GM12878 (cell line): ENCODE measurements around the gene PTPN18. TPM values are rescaled to one million over a fixed set of nuclear protein-coding genes. Genes with fewer than 3 reads are reported as not detected.

Experiments
- ATAC-seq: fragments of 200-7000 bp; cut with Tn5 transposase; 3 replicates; pipeline ENCODE4 v1.9.1; 2020; ENCODE audit warnings: mild to moderate bottlenecking, moderate library complexity
- BruUV-seq: library from RNA; stranded (reverse); fragments of 400-500 nt; replicated peaks from 2 replicates; lab custom pipeline; 2021; lab: Mats Ljungman, UMichigan
- CTCF ChIA-PET: fragments of 300-600 bp; sonication (Branson Sonifier 250); formaldehyde crosslinking; extraction: SDS; loops from one replicate; lab custom pipeline; 2021; ENCODE audit warnings: inconsistent platforms; lab: Yijun Ruan, JAX
- POLR2A ChIA-PET: fragments of 350-600 bp; formaldehyde crosslinking; extraction: SDS; loops from one replicate; lab custom pipeline; 2021; ENCODE audit warnings: inconsistent platforms; lab: Charles Lee
- RAD21 ChIA-PET: fragments of 300-600 bp; sonication (Branson Sonifier 250); formaldehyde crosslinking; loops from one replicate; lab custom pipeline; 2023; ENCODE audit warnings: antibody characterized with exemption; ENCODE audit not compliant: unreplicated experiment; lab: Charles Lee
- SMC1A ChIA-PET: fragments of 300-600 bp; sonication (Branson Sonifier 250); formaldehyde crosslinking; loops from one replicate; lab custom pipeline; 2023; ENCODE audit not compliant: unreplicated experiment, uncharacterized antibody; lab: Charles Lee
- DNase-seq: peaks from one replicate; pipeline ENCODE4 v3.0.0-alpha.2; 2011; ENCODE audit warnings: low read depth, low spot score
- FAIRE-seq: peaks from 3 replicates; lab custom pipeline; 2011; peaks lifted over from hg19 to GRCh38; lab: Jason Lieb, UNC
- H2AFZ ChIP-seq: 2 replicates; pipeline ENCODE4 v1.6.0; 2011; ENCODE audit warnings: low read depth, low read length, control low read depth; ENCODE audit not compliant: control insufficient read depth
- H3K27ac ChIP-seq: 2 replicates; pipeline ENCODE4 v1.5.1; 2011; ENCODE audit warnings: control low read depth; ENCODE audit not compliant: control insufficient read depth, insufficient read depth
- H3K27me3 ChIP-seq, 2 experiments: replicated peaks in 1 of 2; 2 replicates each; pipeline versions ENCODE4 v1.6.0 to v1.6.1; 2011; ENCODE audit warnings: low read length in 1 of 2; ENCODE audit not compliant: control insufficient read depth in 2 of 2, insufficient read depth in 2 of 2
- H3K36me3 ChIP-seq, 2 experiments: 2 replicates each; pipeline ENCODE4 v1.5.1; 2011; ENCODE audit warnings: low read length in 1 of 2; ENCODE audit not compliant: control insufficient read depth in 2 of 2, insufficient read depth in 2 of 2
- H3K4me1 ChIP-seq: 2 replicates; pipeline ENCODE4 v1.6.1; 2011; ENCODE audit warnings: mild to moderate bottlenecking, low read length, moderate library complexity, mixed read lengths; ENCODE audit not compliant: control insufficient read depth, insufficient read depth
- H3K4me2 ChIP-seq: 2 replicates; pipeline ENCODE4 v1.6.0; 2011; ENCODE audit warnings: control low read depth; ENCODE audit not compliant: control insufficient read depth, insufficient read depth
- H3K4me3 ChIP-seq: fragments of 200-600 bp; sonication (generic); 2 replicates; pipeline ENCODE4 v1.5.1; 2016
- H3K79me2 ChIP-seq: 2 replicates; pipeline ENCODE4 v1.6.0; 2011; ENCODE audit warnings: low read length; ENCODE audit not compliant: control insufficient read depth, insufficient read depth
- H3K9ac ChIP-seq: 2 replicates; pipeline ENCODE4 v1.8.0; 2011; ENCODE audit warnings: low read length, control low read depth, mixed read lengths; ENCODE audit not compliant: control insufficient read depth, insufficient read depth
- H3K9me3 ChIP-seq: replicated peaks from 3 replicates; pipeline ENCODE4 v1.5.1; 2011; ENCODE audit warnings: mild to moderate bottlenecking, low read length; ENCODE audit not compliant: control insufficient read depth, insufficient read depth
- H4K20me1 ChIP-seq: 2 replicates; pipeline ENCODE4 v1.6.0; 2011; ENCODE audit not compliant: control insufficient read depth, insufficient read depth
- CREB1 ChIP-seq: IDR thresholded peaks from 2 replicates; pipeline ENCODE4 v1.6.1; 2012; ENCODE audit warnings: low read depth, mild to moderate bottlenecking, inconsistent platforms
- PBX3 ChIP-seq: IDR thresholded peaks from 2 replicates; pipeline ENCODE4 v1.6.1; 2011; ENCODE audit warnings: mild to moderate bottlenecking, low read depth, low read length, moderate library complexity; ENCODE audit not compliant: insufficient replicate concordance
- SMAD5 ChIP-seq: IDR thresholded peaks from 2 replicates; pipeline ENCODE4 v1.6.1; 2016; ENCODE audit warnings: antibody characterized with exemption, low read depth
- TBL1XR1 ChIP-seq: IDR thresholded peaks from 2 replicates; pipeline ENCODE4 v1.6.1; 2012; ENCODE audit warnings: low read depth, low read length, improper control_type of control experiment
- YY1 ChIP-seq: IDR thresholded peaks from 2 replicates; pipeline ENCODE4 v1.6.1; 2011; ENCODE audit warnings: low read depth, mild to moderate bottlenecking, low read length
- ZBTB11 ChIP-seq: fragments of 450-650 bp; formaldehyde crosslinking; IDR thresholded peaks from 2 replicates; pipeline ENCODE4 v1.5.0; 2022; ENCODE audit warnings: mild to moderate bottlenecking, missing genetic modification characterization
- WGBS: methylation state at CpG from one replicate; pipeline ENCODE4 v1.1.6; 2016; ENCODE audit warnings: low lambda C conversion rate; ENCODE audit not compliant: insufficient replicate concordance, insufficient coverage; ENCODE audit errors: missing lambda C conversion rate; 5-methylcytosine and 5-hydroxymethylcytosine counted together
- in situ Hi-C: fragments of 300-500 bp; cut with MboI; formaldehyde crosslinking; loops from 9 replicates; pipeline ENCODE4 v1.14.3; 2018; ENCODE audit warnings: mixed read lengths
- intact Hi-C: fragments of 100-400 bp; cut with micrococcal nuclease; formaldehyde crosslinking; loops from one replicate; pipeline ENCODE4 v1.14.2; 2022; ENCODE audit not compliant: unreplicated experiment
- polyA plus RNA-seq, 11 experiments: library from polyadenylated mRNA; depleted of rRNA in 4 of 11; unstranded in 6 of 11; stranded (reverse) in 5 of 11; fragments of >200 nt; fragmentation: Nextera tagmentation in 4 of 11; fragmentation: Illumina TruSeq in 1 of 11; extraction: Ambion mirVana in 4 of 11; extraction: Trizol in 1 of 11; gene quantifications; 1 replicate in 1 of 11; 2 replicates in 10 of 11; pipeline versions ENCODE4 v1.2.1 to v1.2.3, GENCODE V29; 2011 to 2016; ENCODE audit warnings: inconsistent platforms in 2 of 11, missing spikeins in 2 of 11, low read depth in 1 of 11
- total RNA-seq, 4 experiments: library from RNA; depleted of rRNA in 3 of 4; stranded (reverse); fragments of >200 nt in 3 of 4; fragmentation: Illumina TruSeq in 1 of 4; extraction: Trizol in 1 of 4; gene quantifications; 2 replicates each; pipeline versions ENCODE4 v1.2.1 to v1.2.3, GENCODE V29; 2013 to 2021

Gene PTPN18
- total and polyA plus RNA-seq, 10 of the 15 experiments (the other 5 are each of a cell fraction or from before 2014, with no cell fraction given) = 14.8 to 89.9 (median 43.4) TPM

- no peak overlapping the region for H2AFZ ChIP-seq
- H4K20me1 ChIP-seq = no peaks in the 10 kb centered on the region
- no peak overlapping the region for H3K4me2 ChIP-seq
- intact Hi-C loops (no loop called here), in situ Hi-C loops (no loop called here)
- H3K27me3 ChIP-seq = no peaks in the 10 kb centered on the region; a peak in 1 of 4 replicates
- H3K79me2 ChIP-seq = no peaks in the 10 kb centered on the region
- CTCF ChIA-PET = no interaction called here
- FAIRE-seq = no peak
- TF ChIP-seq PBX3 (no peak), SMAD5 (no peak), TBL1XR1 (no peak), YY1 (no peak), CREB1 (no peak), ZBTB11 (CRISPR knock-in tag) (no peak)
- RAD21 ChIA-PET = no interaction called here
- H3K36me3 ChIP-seq = no peaks in the 10 kb centered on the region
- no peak for ATAC-seq
- WGBS = 55% methylated on average over 7 of the region's 7 CpGs
- H3K4me1 ChIP-seq = no peaks in the 10 kb centered on the region
- H3K4me3 ChIP-seq = no peak overlapping the region
- BruUV-seq = no TSS peak
- SMC1A ChIA-PET = interaction anchor here (0.8 kb wide), 1 partner anchor 23 kb away, joined by 3 read pairs; no protein-coding TSS in a partner anchor
- H3K27ac ChIP-seq = no peak overlapping the region
- H3K9ac ChIP-seq = no peak overlapping the region
- DNase-seq = no peak
- H3K9me3 ChIP-seq = no peaks in the 10 kb centered on the region
- POLR2A ChIA-PET = no interaction called here
Measured at GRCh38 chr2:130318906-130319305, 37.0 kb upstream of the PTPN18 start.
